ENCODE results near the gene SALL2. TPM values are rescaled to one million over a fixed set of nuclear protein-coding genes. Genes with fewer than 3 reads are reported as not detected.

The SALL2 gene
- total RNA-seq, 4 donors from 2014 or later: 8.5 to 11.7 (median 9.3) TPM

DNA sequence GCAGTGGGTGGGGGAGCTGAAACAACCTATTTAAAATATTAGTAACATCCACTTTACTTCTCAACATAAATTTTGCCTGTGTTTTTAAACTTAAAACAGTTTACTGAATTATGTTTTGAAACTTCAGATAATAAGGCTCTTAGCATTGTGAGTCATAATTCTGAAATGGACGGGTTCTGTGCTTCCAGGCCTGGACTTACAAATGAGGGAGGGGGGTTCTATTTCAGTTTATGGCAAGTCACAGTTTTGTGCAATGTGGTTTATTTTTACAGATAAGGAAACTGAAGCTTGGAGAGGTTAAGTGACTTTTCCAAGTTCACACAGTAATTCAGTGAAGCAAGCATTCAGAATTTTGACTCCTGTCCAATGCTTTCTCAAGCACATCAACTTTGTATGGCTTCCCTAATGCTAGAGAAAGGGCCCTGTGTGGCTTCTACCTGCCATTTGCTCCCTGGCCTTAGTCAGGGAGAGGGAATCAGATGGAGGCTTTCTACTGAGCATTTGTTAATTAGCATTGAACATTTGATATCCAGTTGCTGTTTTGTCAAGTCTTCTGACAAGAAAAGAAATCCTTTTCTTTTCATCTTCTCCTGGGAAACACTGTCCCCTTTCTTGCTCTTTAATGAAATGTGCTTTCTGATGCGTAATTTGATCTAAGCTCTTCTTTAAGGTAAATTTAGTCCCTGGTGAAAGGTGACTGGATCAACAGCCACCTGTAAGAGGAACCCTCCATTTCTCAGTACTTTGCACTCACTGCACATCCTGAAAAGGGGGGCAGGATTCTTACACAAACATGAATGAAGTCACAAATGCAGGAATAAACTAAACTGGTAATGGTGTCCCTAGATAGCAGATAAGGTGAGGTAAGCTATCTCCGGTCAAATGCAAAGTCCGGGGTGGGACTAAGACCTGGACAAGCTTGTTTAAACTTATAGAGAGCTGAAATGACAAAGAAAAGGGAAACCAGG is 2.5 kb upstream of the SALL2 start:
- TF ChIP-seq EP300 (IDR thresholded peaks at IDR 0.05): no peak
- no peak for TF ChIP-seq POLR2A (IDR thresholded peaks at IDR 0.05)
- TF ChIP-seq, protein P1, sequence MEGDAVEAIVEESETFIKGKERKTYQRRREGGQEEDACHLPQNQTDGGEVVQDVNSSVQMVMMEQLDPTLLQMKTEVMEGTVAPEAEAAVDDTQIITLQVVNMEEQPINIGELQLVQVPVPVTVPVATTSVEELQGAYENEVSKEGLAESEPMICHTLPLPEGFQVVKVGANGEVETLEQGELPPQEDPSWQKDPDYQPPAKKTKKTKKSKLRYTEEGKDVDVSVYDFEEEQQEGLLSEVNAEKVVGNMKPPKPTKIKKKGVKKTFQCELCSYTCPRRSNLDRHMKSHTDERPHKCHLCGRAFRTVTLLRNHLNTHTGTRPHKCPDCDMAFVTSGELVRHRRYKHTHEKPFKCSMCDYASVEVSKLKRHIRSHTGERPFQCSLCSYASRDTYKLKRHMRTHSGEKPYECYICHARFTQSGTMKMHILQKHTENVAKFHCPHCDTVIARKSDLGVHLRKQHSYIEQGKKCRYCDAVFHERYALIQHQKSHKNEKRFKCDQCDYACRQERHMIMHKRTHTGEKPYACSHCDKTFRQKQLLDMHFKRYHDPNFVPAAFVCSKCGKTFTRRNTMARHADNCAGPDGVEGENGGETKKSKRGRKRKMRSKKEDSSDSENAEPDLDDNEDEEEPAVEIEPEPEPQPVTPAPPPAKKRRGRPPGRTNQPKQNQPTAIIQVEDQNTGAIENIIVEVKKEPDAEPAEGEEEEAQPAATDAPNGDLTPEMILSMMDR (IDR thresholded peaks at IDR 0.05): no peak
- no peak overlapping the region for H3K27ac ChIP-seq
- H3K4me3 ChIP-seq: no peak overlapping the region
- no peak for DNase-seq (ENCODE audit: low spot score in 2 of 2)
- H3K4me1 ChIP-seq: peaks cover 0 to 22% (median 7%) of the 10 kb centered on the region in 4 donors
- no peaks in the 10 kb centered on the region for H3K27me3 ChIP-seq
- WGBS, 2 donors: 71 to 86% methylated on average over 4 of the region's 4 CpGs
- no peaks in the 10 kb centered on the region for H3K9me3 ChIP-seq
- H3K36me3 ChIP-seq: peaks cover 0 to 16% (median 0%) of the 10 kb centered on the region in 3 donors

DNA sequence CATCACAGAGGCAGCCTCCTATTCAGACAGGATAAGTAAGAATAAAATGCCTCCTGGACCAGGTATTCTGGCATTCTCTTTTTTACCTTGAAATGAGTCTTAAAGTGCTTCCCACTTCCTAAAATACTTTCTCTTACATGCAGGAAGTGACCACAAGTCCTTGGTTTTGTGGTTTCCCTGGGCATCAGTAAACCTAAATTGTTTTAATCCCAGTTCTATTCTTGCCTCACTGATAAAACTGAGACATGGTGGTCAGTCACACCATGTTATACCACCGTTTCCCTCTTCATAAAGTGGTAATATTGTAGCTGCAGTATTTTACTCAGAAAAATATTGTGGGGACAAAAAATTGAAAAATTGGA is 1.2 kb upstream of the SALL2 start:
- Histone ChIP-seq H3K36me3 (peaks cover 0 to 30% (median 0%) of the 10 kb centered on the region in 3 donors), H3K4me1 (peaks cover 0 to 22% (median 7%) of the 10 kb centered on the region in 4 donors), H3K9me3 (no peaks in the 10 kb centered on the region), H3K27ac (no peak overlapping the region), H3K4me3 (no peak overlapping the region), H3K27me3 (no peaks in the 10 kb centered on the region)
- TF ChIP-seq EP300 (IDR thresholded peaks at IDR 0.05): no peak
- no peak for TF ChIP-seq POLR2A (IDR thresholded peaks at IDR 0.05)
- TF ChIP-seq, protein P1 (IDR thresholded peaks at IDR 0.05): no peak
- DNase-seq (ENCODE audit: low spot score in 2 of 2): no peak
- 40% methylated on average over 1 of the region's 1 CpG for WGBS, 2 donors

DNA sequence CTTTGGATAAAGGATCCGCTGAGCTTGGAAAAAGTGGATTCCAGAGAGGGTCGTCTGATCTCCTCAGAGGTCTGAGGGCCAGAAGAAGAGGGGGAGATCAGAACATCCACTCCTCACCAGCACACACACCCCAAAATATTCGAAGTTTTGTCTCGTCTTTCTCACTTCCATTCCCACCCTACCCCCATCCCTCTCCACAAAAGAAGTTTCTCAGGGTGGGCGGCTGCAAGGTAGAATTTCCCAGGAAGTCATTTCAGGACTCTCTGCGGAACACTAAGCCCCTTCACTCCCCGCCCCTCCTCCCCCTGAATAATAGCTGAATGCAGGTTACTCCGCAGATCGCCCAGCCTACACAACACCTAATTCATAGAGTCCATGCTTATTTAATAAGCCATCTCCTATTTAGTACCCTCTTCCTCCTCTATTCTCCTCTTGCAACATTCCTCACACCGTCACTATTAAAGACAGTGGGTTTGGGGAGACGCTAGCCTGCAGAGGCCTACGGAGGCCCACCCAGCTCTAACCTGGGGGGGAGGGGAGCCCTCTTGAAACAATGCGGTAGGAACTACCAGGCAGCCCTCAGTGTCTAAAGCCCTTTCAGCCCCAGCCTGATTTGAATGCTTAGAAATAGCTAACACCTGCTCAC is 649 bp upstream of the SALL2 start:
- H3K27me3 ChIP-seq: no peaks in the 10 kb centered on the region
- H3K27ac ChIP-seq: peak overlapping the region; percentile 51 to 89 (median 77)
- peak overlapping the region; percentile 56 to 90 (median 73) for H3K4me3 ChIP-seq
- WGBS, 2 donors: 11 to 13% methylated on average over 13 of the region's 13 CpGs
- H3K9me3 ChIP-seq: no peaks in the 10 kb centered on the region
- TF ChIP-seq EP300 (IDR thresholded peaks at IDR 0.05): no peak
- TF ChIP-seq, protein P1 (IDR thresholded peaks at IDR 0.05): no peak
- no peak for TF ChIP-seq POLR2A (IDR thresholded peaks at IDR 0.05)
- peaks cover 0 to 22% (median 7%) of the 10 kb centered on the region in 4 donors for H3K4me1 ChIP-seq
- peaks cover 0 to 35% (median 0%) of the 10 kb centered on the region in 3 donors for H3K36me3 ChIP-seq
- no peak for DNase-seq (ENCODE audit: low spot score in 2 of 2)

DNA sequence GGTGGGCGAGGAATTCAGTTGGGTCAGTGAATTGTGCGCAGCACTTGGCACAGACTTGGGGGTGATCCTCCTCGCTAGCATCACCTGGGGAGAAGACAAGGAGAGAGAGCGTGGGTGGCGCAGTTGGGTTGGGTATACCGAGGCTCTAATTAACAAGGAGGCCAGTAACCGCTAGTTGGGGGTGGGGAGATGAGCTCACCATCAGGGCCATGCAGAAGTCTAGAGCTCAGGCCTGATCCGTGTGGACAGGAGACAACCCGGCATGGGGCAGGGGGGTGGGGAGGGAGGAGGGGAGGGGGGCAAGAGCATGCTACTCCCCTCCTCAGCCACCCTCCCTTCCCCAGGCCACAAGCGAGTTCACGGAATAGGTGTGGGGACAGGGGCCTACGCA is 580 bp downstream of the SALL2 start:
- no peak for TF ChIP-seq POLR2A (IDR thresholded peaks at IDR 0.05)
- TF ChIP-seq EP300 (IDR thresholded peaks at IDR 0.05): no peak
- TF ChIP-seq, protein P1 (IDR thresholded peaks at IDR 0.05): no peak
- Histone ChIP-seq H3K4me1 (peaks cover 0 to 22% (median 7%) of the 10 kb centered on the region in 4 donors), H3K27ac (peak overlapping the region; percentile 51 to 89 (median 77)), H3K9me3 (no peaks in the 10 kb centered on the region), H3K36me3 (peaks cover 0 to 35% (median 0%) of the 10 kb centered on the region in 3 donors), H3K4me3 (peak overlapping the region; percentile 56 to 90 (median 73)), H3K27me3 (no peaks in the 10 kb centered on the region)
- DNase-seq (ENCODE audit: low spot score in 2 of 2): no peak
- 22 to 31% methylated on average over 8 to 12 of the region's 12 CpGs for WGBS, 2 donors

Data from tibial nerve (tissue), 4 donors.